Neuronal stem cell (in vitro differentiated cells): ENCODE measurements around the gene LTBP4.
"Not testable (repeated sequence)": the region's sequence is repeated elsewhere in the genome, so short reads cannot be mapped to it uniquely, and the experiment has no call there.

Source experiments
- DNase-seq: peaks from one replicate; pipeline ENCODE4 v3.0.0-alpha.2; 2013; ENCODE audit warnings: low spot score
- H2AFZ ChIP-seq: one replicate; pipeline ENCODE4 v1.6.1; 2013; ENCODE audit warnings: mild to moderate bottlenecking, low read length, inconsistent platforms
- H2AK5ac ChIP-seq: 2 replicates; pipeline ENCODE4 v1.6.1; 2013; ENCODE audit warnings: low read depth, mild to moderate bottlenecking, inconsistent platforms, low read length, moderate library complexity, mixed read lengths
- H2BK120ac ChIP-seq: 2 replicates; pipeline ENCODE4 v1.6.1; 2013; ENCODE audit warnings: low read depth, mild to moderate bottlenecking, inconsistent platforms, low read length, moderate library complexity, mixed read lengths
- H2BK12ac ChIP-seq: one replicate; pipeline ENCODE4 v1.6.1; 2013; ENCODE audit warnings: low read length, inconsistent platforms
- H2BK15ac ChIP-seq: 2 replicates; pipeline ENCODE4 v1.6.1; 2013; ENCODE audit warnings: mild to moderate bottlenecking, low read length, inconsistent platforms, mixed read lengths
- H2BK5ac ChIP-seq: one replicate; pipeline ENCODE4 v1.6.1; 2013; ENCODE audit warnings: inconsistent platforms, mild to moderate bottlenecking, low read length, moderate library complexity
- H3K14ac ChIP-seq: one replicate; pipeline ENCODE4 v1.6.1; 2013; ENCODE audit warnings: low read length, inconsistent platforms
- H3K18ac ChIP-seq: 2 replicates; pipeline ENCODE4 v1.6.1; 2013; ENCODE audit warnings: low read length, inconsistent platforms
- H3K23ac ChIP-seq: 2 replicates; pipeline ENCODE4 v1.6.1; 2013; ENCODE audit warnings: low read depth, mild to moderate bottlenecking, mixed read lengths, low read length, inconsistent platforms; ENCODE audit not compliant: poor library complexity
- H3K27ac ChIP-seq: replicated peaks from 3 replicates; pipeline ENCODE4 v1.5.1; 2013; ENCODE audit warnings: low read length, inconsistent platforms
- H3K27me3 ChIP-seq, 3 experiments: 2 replicates each; pipeline ENCODE4 v1.6.1; 2013; ENCODE audit warnings: low read length in 3 of 3, mild to moderate bottlenecking in 2 of 3, inconsistent platforms in 1 of 3, low read depth in 1 of 3, mixed read lengths in 1 of 3, moderate library complexity in 1 of 3; ENCODE audit not compliant: control insufficient read depth in 3 of 3, insufficient read depth in 3 of 3
- H3K36me3 ChIP-seq, 2 donors: replicated peaks in 1 of 2; 2 replicates each; pipeline ENCODE4 v1.6.1; 2013; ENCODE audit warnings: low read length in 2 of 2; ENCODE audit not compliant: control insufficient read depth in 2 of 2, insufficient read depth in 2 of 2
- H3K4ac ChIP-seq: 2 replicates; pipeline ENCODE4 v1.6.1; 2013; ENCODE audit warnings: inconsistent platforms, mild to moderate bottlenecking, low read length, moderate library complexity
- H3K4me1 ChIP-seq, 2 donors: 1 replicate in 1 of 2; 2 replicates in 1 of 2; pipeline ENCODE4 v1.6.1; 2013; ENCODE audit warnings: low read length in 2 of 2, low read depth in 1 of 2; ENCODE audit not compliant: control insufficient read depth in 2 of 2, insufficient read depth in 1 of 2
- H3K4me2 ChIP-seq: one replicate; pipeline ENCODE4 v1.6.1; 2013; ENCODE audit warnings: mild to moderate bottlenecking, low read length, inconsistent platforms; ENCODE audit not compliant: insufficient read depth, poor library complexity, severe bottlenecking
- H3K4me3 ChIP-seq, 2 donors: 2 replicates each; pipeline ENCODE4 v1.5.1; 2013; ENCODE audit warnings: low read length in 2 of 2, mild to moderate bottlenecking in 2 of 2, inconsistent platforms in 1 of 2, moderate library complexity in 1 of 2
- H3K79me1 ChIP-seq: one replicate; pipeline ENCODE4 v1.6.1; 2013; ENCODE audit warnings: low read depth, mild to moderate bottlenecking, inconsistent platforms, low read length, moderate library complexity
- H3K9ac ChIP-seq: one replicate; pipeline ENCODE4 v1.6.1; 2013; ENCODE audit warnings: mild to moderate bottlenecking, low read depth, low read length, inconsistent platforms; ENCODE audit not compliant: poor library complexity
- H3K9me3 ChIP-seq, 2 donors: replicated peaks in 1 of 2; 2 replicates each; pipeline versions ENCODE3 to v1.6.1; 2013; ENCODE audit warnings: low read length in 2 of 2, mild to moderate bottlenecking in 2 of 2, inconsistent platforms in 1 of 2, low read depth in 1 of 2, mixed read lengths in 1 of 2, moderate library complexity in 1 of 2; ENCODE audit not compliant: control insufficient read depth in 2 of 2, insufficient read depth in 1 of 2
- H4K8ac ChIP-seq: one replicate; pipeline ENCODE4 v1.6.1; 2013; ENCODE audit warnings: low read depth, mild to moderate bottlenecking, inconsistent platforms, low read length, moderate library complexity
- H4K91ac ChIP-seq: one replicate; pipeline ENCODE4 v1.6.1; 2013; ENCODE audit warnings: low read length, low read depth, mild to moderate bottlenecking, inconsistent platforms; ENCODE audit not compliant: poor library complexity
- WGBS, 2 donors: extraction: QIAGEN DNeasy Blood & Tissue Kit; methylation state at CpG; one replicate each; pipeline ENCODE4 v1.1.7; 2013; ENCODE audit warnings: missing lambda C conversion rate in 2 of 2, mixed read lengths in 1 of 2; ENCODE audit not compliant: insufficient read length in 2 of 2, insufficient replicate concordance in 1 of 2; ENCODE audit errors: extremely low coverage in 2 of 2; 5-methylcytosine and 5-hydroxymethylcytosine counted together

The LTBP4 gene

GRCh38 chr19:40649903-40650675 lies 48.9 kb downstream of the LTBP4 start:
- not testable (repeated sequence) for H3K18ac ChIP-seq, H3K9ac ChIP-seq, H3K36me3 ChIP-seq, H3K9me3 ChIP-seq, H3K23ac ChIP-seq, H3K4me2 ChIP-seq, H4K8ac ChIP-seq, H3K27me3 ChIP-seq, H3K27ac ChIP-seq, H3K4me1 ChIP-seq, H2BK120ac ChIP-seq, H3K4me3 ChIP-seq, DNase-seq, H2AK5ac ChIP-seq, H3K14ac ChIP-seq, H2BK5ac ChIP-seq, H2BK15ac ChIP-seq, H3K4ac ChIP-seq, H2BK12ac ChIP-seq, H2AFZ ChIP-seq, H4K91ac ChIP-seq, H3K79me1 ChIP-seq
- WGBS, 2 donors = no CpG with 5 or more reads among the region's 9 CpGs

GRCh38 chr19:40650749-40651305 lies 49.7 kb downstream of the LTBP4 start:
- no peak overlapping the region for H3K4me3 ChIP-seq
- H3K4me1 ChIP-seq = no peaks in the 10 kb centered on the region
- H2BK5ac ChIP-seq = no peak overlapping the region
- no peaks in the 10 kb centered on the region for H3K36me3 ChIP-seq
- H2AFZ ChIP-seq = peak overlapping the region; percentile 23
- no peak overlapping the region for H3K4me2 ChIP-seq
- H4K91ac ChIP-seq = no peak overlapping the region
- H2BK120ac ChIP-seq = no peak overlapping the region
- H2AK5ac ChIP-seq = no peak overlapping the region
- no peak overlapping the region for H2BK15ac ChIP-seq
- no CpG with 5 or more reads among the region's 8 CpGs for WGBS, 2 donors
- H3K14ac ChIP-seq = no peak overlapping the region
- H4K8ac ChIP-seq = no peak overlapping the region
- no peak overlapping the region for H3K9ac ChIP-seq
- no peak overlapping the region for H3K27ac ChIP-seq
- no peaks in the 10 kb centered on the region for H3K27me3 ChIP-seq
- no peak overlapping the region for H3K23ac ChIP-seq
- no peak overlapping the region for H3K4ac ChIP-seq
- no peaks in the 10 kb centered on the region for H3K9me3 ChIP-seq
- H3K18ac ChIP-seq = no peak overlapping the region
- no peak overlapping the region for H2BK12ac ChIP-seq
- H3K79me1 ChIP-seq = no peaks in the 10 kb centered on the region
- DNase-seq = no peak

GRCh38 chr19:40652303-40652702 lies 51.1 kb downstream of the LTBP4 start:
- not testable (repeated sequence) for H3K18ac ChIP-seq, H2AK5ac ChIP-seq, H3K4me1 ChIP-seq, H2BK12ac ChIP-seq, H3K27me3 ChIP-seq, DNase-seq, H2BK15ac ChIP-seq, H2AFZ ChIP-seq, H3K4ac ChIP-seq, H3K4me2 ChIP-seq, H4K91ac ChIP-seq, H3K36me3 ChIP-seq, H3K4me3 ChIP-seq, H2BK120ac ChIP-seq, H3K23ac ChIP-seq, H3K9ac ChIP-seq, H3K14ac ChIP-seq, H2BK5ac ChIP-seq, H3K27ac ChIP-seq, H3K79me1 ChIP-seq, H3K9me3 ChIP-seq, H4K8ac ChIP-seq
- WGBS, 2 donors = no CpG with 5 or more reads among the region's 11 CpGs

GRCh38 chr19:40655684-40656083 lies 54.5 kb downstream of the LTBP4 start:
- no CpG with 5 or more reads among the region's 7 CpGs for WGBS, 2 donors
- not testable (repeated sequence) for H3K14ac ChIP-seq

More at GRCh38 chr19:40655684-40656083, 54.5 kb downstream of the LTBP4 start:
- not testable (repeated sequence) for H3K9me3 ChIP-seq, H2BK12ac ChIP-seq, H3K27me3 ChIP-seq, H3K79me1 ChIP-seq, H3K9ac ChIP-seq, H3K23ac ChIP-seq, H3K27ac ChIP-seq, H2AK5ac ChIP-seq, H4K91ac ChIP-seq, H2AFZ ChIP-seq, H3K36me3 ChIP-seq, H3K4me1 ChIP-seq, H3K4ac ChIP-seq, H2BK15ac ChIP-seq, DNase-seq, H3K4me2 ChIP-seq, H4K8ac ChIP-seq, H3K18ac ChIP-seq, H3K4me3 ChIP-seq, H2BK120ac ChIP-seq, H2BK5ac ChIP-seq
